NCI-H128 (cell line): ENCODE data around the gene WDR27.
"Not testable (repeated sequence)": the region's sequence is repeated elsewhere in the genome, so short reads cannot be mapped to it uniquely, and the experiment has no call there.

Experiments
- DNase-seq: peaks from one replicate; lab custom pipeline; 2025; ENCODE audit not compliant: unreplicated experiment; lab: John Stamatoyannopoulos, UW

Gene WDR27

DNA sequence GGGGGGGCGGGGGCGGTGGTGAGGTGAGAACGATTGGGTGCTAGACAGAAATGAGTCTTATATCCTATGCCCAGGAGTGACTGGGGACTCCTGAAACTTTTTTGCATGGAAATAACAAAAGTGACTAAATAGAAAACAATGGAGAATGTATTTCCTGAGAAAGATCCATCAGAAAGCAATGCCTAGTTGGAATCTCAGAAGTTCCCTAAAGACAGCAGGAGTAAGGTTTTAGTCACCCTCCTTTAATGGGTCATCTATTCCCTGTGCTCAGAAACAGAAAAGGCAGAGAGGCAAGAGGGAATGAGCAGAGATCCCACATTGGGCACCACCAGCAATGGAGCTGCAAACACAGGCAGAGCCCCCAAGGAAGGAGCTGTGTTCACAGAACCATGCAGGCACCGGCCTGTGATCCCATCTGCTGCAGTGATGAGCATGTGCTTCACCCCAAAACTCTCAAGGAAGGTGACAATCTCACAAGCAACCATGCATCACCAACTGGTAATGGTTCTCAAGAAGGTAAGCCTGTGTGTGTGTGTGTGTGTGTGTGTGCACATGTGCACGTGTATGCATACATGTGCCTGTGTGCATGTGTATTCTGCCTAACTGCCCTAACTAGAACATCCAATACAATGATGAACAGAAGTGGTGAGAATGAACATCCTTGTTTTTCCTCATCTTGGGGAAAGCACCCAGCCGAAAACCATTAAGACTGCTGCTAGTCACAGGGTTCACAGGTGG is 168.4 kb downstream of the WDR27 start:
- DNase-seq = no peak

DNA sequence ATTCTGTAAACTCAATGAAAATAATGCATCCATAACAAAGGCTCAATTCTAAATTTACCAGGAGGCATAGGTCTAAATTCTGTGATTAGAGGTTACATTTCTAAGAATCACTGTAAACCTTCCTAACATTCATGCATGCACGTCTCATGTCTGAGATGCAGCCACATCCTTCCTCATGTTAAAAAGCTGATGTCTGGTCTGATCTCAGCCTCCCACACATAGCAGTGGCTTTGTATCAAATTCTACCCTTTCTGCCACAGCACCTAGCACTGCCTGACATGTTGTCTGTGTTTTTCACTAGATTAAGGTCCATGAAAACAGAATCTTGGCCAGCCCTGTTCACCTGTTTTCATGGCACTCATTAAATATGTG is 171.1 kb downstream of the WDR27 start:
- no peak for DNase-seq

DNA sequence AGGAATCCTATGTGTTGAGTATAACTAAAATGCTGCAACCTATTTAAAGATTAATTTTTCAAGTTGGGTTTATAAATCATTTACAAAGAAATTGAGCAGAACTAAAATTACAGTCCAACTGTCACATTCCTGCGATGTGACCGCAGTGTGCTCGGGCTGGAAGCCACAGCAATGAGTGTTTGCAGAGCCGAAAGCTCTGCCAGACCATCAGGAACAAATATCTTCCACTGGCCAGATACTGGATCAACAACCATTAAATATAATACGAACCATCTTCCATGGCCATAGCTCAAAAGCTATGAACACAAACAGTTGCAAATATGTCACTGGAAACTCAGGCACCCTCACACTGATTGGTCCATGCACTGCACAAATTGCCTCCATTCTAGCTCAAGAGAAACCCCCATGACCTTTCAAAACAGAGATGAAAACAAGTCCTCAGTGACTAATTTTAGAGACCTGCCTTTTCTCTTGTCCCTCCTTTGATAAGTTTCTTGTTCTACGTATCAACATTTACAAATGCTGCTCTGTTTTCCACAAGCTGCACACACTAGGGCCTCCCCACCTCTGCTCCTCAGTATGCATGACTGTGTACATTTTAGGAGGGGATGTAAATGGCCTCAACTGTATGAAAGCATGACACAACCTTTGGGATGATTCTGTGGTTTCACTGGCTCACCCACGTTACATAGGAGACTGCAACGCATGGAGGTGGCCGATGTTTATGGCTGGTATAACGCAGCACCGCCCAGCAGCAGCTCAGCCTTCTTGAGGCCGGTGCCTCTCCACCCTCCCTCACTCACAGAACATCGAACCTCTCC is 171.7 kb downstream of the WDR27 start:
- no peak for DNase-seq

DNA sequence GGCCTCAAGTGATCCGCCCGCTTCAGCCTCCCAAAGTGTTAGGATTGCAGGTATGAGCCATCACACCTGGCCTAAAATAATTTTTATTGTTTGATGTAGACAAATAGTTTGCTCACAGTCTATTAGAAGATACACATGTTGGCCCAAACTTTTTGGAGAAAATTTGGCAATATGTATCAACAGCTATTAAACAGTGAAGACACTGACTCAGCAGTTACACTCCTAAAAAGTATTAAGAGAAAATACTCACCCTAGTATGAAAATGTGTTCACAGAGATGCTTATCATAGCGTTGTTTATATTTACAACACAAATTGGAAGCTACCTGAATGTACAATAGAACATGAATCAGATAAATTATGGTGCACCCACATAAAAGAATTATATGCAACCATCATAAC is 173.1 kb downstream of the WDR27 start:
- DNase-seq = no peak

DNA sequence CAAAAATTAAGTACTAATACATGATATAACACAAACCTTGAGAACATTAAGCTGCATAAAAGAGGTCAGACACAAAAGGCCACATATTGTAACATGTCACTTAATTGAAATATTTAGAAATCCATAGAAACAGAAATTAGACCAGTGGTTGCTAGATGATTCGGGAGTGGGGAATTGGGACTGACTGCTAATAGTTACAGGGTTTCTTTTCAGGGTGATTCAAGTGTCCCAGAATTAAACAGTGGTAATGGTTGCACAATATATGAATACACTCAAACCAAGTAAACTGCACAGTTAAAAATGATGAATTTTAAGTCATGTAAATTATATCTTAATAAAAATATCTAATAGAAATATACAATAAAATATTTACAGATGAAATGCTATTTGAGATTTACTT is 174.5 kb downstream of the WDR27 start:
- DNase-seq = no peak

DNA sequence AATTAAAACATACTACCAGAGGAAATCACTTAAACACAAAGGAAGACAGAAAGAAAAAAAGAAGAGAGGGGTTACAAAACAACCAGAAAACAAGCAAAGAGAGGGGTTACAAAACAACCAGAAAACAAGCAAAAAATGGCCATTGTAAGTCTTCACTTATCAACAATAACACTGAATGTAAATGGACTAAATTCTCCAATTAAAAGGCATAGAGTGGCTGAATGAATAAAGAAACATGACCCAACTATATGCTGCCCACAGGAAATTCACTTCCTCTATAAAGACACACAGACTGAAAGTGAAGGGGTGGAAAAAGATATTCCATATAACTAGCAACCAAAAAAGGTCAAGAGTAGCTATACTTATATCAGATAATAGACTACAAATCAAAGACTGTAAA is 180.0 kb downstream of the WDR27 start:
- no peak for DNase-seq

DNA sequence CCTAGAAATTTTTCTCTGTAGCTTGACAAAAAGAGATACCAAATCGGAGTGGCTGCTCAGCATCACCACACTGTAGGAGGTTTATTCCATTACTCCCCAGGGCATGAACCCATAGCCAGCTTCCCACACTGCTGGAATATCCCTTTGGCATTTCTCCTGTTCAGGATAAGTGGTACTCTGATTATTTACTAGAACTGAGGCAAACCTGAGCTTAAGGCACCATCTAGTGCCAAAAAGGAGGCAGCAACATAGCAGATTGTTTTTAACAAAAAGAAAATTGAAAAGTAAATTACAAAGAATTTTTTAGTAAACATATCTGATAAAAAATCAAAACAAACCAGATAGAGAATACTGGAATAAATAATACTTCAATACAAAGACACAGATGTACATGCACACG is 181.7 kb downstream of the WDR27 start:
- no peak for DNase-seq

DNA sequence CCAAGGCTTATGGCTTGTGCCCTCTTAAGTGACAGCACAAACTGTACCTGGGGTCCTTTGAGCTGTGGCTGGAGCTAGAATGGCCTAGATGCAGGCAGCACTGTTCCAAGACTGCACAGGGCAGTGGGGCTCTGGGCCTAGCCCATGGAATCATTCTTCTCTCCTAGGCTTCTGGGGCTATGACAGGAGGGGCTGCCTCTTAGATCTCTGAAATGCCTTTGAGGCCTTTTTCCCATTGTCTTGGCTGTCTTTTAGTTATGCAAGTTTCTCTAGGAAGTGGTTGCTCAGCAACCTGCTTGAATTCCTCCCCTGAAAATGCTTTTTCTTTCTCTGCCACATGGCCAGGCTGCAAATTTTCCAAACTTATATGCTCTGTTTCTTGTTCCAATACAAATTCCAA is 183.4 kb downstream of the WDR27 start:
- no peak for DNase-seq

DNA sequence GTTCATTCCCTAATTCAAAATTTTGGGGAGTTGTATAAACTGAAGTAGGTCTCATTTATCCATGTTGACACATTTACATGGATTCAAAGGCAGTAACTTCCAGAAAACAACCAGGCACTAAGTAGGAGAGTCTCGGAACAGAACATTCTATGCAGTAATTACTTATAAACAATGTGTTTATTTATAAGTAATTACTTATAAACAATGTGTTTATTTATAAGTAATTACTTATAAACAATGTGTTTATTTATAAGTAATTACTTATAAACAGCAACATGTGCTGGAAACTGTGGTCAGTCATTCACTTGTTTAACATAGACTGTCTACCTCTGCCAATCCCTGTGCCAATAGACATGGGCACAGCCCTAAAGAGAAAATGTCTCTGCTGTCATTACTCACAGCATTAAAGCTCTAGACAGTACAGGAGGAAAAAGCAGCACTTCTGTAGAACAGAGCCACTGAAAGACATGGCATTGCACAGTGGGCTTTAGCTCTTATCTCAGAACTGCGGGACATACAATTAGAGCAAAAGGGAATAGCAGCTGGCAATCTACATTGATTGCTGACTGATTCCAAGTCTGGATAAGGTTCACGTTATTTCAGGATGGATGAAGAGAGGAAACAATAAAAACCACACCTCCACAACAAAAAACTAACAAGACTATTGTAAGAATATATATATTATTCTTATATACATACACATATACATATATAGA is 188.2 kb downstream of the WDR27 start:
- no peak for DNase-seq

DNA sequence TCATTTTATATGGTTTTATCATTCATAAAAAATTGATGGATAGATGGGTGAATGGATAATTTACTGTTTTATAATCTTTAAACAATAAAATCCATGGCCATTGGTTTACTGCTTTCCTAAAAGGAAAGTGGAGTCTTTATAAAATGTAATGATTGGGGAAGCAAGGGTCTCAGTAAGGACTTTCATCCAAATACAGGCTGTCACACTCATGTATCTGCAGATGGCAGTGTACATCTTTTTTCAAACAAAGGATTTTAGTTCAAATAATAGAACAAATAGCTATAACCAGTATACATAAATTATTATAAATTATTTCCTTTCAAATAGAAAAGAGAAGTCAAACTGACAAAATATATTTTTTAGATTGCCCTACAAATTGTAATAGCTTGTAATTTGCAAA is 190.0 kb downstream of the WDR27 start:
- DNase-seq = not testable (repeated sequence)

DNA sequence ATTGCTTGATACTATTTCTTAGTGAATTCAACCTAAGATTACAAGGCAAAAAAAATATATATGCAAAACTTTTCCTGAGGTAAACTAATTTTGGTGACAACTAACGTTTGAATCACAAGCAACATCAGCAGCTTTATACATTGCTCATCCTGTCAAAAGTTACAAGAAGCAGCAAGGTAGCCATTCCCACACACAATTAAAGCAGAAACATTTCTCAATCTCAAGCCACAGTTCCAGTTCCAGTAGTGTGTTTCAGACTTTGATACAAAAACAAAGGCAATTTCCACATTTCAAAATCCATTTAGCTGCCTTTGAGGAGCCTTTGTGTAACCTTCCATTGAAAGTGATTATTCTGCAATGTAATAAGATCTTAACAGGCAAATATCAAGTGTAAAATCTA is 191.0 kb downstream of the WDR27 start:
- DNase-seq = no peak

DNA sequence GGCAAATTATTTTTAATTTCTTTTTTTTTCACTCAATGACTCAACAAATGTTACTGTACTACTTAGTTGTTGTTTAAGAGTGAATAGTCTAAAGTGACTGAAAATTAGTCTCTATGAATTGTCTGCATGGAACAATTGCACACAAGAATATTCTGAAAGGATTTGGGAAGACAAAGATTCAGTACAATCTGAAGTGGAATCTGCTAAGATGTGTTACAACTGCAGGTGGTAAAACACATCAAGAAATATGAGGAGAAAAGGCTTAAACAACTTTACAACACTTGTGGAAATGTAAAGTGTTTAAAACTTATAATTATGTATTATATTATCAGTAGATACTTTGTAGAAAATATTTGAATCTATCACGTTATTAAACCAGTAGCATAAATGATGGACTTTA is 193.4 kb downstream of the WDR27 start:
- no peak for DNase-seq

DNA sequence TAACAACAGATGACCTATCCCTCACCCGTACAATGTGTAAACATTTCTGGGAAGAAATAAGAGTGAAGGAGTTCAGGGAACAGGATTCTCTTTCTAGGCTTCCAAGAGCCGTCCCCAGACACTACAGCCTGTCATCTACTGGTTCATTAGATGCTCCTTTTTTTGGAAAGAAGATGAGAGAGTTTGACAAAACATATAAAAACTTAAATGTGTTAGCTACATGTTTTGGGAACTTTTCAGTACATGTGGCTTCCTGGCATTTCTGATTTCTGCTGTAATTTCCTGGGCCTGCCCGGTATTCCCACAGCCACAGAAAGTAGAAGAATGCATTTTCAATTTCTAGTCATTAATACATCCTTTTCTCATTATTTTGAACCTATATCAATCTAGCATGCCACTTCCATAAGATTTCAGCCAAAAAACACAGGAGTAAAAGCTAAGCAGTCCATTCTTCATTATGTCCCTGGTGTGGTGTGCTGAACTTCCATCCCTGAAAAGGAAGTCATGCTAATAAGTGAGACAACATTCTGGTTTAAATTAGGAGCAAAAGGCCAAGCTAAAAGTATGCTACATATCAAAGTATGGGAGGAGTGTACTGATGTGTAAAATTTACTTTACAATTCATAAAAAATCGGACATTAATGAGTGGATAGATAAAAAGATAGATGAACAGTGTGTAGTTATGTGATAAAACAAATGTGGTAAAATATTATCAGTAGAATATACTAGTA is 198.2 kb downstream of the WDR27 start:
- DNase-seq = no peak

DNA sequence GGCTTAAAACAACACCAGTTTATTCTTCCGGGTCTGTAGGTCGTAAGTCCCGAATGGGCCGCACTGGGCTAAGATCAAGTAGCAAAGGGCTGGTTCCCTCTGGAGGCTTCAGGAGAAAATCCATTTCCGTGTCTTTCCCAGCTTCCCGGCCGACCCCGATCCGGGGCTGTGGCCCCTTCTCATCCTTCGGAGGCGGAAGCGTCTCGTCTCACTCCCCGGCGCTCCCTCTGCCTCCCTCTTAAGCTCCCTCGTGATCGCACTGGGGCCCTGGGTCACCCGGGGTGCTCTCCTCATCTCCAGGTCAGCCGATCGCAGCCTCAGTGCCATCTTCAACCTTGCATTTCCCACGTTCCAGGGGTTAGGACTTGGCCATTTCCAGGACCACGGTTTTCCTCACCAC is 199.4 kb downstream of the WDR27 start:
- no peak for DNase-seq

DNA sequence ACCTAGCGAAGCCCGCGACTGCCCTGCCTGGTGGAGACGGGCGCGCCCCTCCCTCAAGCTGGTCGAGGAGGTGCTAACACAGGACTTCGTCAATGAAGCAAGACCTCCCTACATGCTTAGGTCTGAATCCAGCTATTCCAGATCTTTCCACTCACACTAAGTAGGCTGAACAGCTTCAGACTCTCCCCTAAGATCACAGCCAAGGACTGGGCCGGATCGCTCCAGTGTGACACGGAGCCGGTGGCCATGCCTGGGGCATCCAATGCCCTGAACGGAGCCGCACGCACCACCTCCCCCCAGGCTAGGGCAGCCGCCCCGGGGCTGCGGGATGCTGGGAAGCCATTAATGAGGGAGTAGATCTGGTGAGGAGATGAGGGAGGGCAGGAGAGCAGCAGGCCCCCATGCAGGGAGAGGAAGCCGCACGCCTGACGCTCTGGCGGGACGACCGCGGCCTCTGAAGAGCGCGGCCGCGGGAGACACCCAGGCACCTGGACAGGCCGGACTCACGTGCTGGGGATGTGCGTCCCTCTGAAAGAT is 200.0 kb downstream of the WDR27 start:
- DNase-seq = no peak

DNA sequence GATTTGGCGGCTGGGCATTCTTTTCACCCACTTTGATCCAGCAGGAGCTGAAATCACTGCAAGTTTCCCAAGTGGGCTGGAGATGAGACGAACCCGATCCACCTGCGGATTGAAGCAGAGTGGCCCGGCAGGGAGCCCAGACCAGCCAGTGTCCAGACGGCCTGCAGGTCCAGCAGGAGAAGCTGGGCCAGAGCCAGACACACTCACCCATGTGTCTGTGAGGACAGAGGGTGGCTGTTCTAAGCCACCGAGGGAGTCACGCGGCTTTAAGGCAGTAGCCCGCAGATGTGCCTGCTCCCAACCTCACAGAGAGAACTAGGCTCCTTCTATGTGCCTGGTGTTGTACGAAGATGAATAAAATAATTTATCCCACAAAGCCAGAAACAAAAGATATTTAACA is 200.7 kb downstream of the WDR27 start:
- DNase-seq = no peak

DNA sequence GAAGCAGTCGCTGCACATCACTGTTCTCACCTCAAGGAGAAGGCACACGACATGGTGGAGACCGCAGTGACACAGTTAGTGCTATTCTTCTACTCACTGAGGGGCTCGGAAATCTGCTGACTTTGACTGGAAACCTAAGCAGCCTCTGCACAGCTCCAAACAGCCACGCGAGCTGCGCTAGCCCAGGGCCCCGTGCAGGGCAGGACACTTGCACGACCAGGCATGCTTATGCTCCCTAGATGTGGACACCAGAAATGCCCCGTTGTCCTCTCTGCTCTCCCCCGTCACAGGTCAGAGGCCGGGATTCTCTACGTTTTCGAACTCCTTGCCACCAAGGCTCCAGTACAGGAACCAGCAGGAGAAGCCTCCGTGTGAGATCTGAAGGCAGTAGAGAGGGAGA is 201.1 kb downstream of the WDR27 start:
- DNase-seq = no peak

DNA sequence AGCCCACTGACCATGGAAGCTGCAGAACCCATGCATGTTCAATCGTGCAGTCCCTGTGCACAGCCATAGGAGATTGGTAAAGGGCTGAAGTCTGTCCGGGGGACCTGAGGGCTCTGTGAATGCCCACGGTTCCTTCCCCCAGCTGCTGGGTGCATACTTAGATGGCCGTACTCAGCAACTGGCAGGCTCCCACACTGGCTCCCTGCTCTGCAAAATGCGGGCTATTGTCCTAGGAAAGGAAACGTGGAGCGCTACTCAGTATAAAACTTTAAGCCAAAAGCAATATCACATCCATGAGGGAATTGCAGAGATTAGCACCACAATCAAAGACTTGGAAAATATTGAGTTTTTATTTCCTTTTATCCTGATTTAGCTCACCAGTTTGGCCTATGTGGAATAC is 202.0 kb downstream of the WDR27 start:
- DNase-seq = no peak

DNA sequence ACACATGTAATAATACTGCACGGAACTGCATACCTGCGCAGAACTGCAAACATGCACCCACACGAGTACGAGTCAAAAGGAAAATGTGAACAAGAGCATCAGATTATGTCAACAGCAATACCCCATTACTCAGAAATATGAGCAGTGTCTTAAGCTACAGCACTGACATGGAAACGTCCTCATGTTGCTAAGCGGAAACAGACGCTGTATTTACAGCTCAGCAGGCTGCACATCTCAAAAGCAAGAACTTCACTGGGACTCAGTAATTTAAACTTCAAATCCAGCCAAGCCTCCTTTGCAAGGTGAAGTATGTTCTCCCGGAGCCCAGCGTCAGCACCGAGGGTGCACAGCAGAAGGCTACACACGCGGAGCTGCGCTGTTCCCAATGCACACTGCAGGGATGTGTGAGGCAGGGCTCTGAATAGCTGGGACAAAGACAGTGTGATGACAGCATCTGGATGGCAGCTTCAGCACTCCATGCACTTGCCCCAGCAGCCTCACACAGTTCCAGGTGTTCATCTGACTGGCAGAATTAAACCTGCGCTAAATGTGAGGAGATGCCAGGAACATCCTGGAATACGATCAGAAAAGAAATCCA is 202.8 kb downstream of the WDR27 start:
- DNase-seq = peak; percentile 2

DNA sequence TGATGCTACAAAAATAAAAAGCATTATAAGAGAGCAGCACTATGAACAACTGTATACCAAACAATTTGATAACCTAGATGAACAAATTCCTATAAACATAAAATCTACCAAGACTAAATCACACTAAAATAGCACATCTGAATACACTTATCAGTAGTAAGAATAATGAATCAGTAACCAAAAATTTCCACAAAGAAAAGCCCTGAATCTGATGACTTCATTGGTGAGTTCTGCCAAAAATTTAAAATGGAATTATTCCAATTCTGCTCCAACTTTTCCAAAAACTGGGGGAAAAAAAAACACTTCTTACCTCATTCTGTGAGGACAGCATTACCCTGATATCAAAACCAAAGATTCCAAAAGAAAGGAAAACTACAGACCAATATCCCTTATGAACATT is 206.2 kb downstream of the WDR27 start:
- DNase-seq = no peak

DNA sequence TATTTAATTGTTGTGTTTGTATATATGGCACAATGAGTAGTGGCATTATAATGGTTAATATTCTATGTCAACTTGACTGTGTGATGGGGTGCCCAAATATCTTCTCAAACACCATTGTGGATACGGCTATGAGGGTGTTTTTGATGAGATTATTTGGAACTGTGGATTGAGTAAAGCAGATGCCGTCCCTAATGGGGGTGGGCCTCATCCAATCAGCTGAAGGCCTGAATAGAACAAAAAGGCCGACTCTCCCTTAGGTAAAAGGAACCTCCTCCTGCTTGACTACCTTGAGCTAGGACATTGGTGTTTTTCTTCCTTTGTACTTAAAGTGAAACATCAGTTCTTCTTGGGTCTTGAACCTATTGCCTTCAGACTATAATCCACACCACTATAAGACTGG is 207.8 kb downstream of the WDR27 start:
- DNase-seq = no peak
